Stimulated activated naive CD4-positive, alpha-beta T cell treated with Interleukin-2 at 50 U/mL for 16 hours (primary cell): ENCODE measurements around the gene SCGB3A1.

Source experiments
- DNase-seq: peaks from one replicate; lab custom pipeline; 2025; lab: John Stamatoyannopoulos, UW

The SCGB3A1 gene

GRCh38 chr5:180625125-180625790, 34.0 kb upstream of the SCGB3A1 start:
- DNase-seq: no peak

DNA sequence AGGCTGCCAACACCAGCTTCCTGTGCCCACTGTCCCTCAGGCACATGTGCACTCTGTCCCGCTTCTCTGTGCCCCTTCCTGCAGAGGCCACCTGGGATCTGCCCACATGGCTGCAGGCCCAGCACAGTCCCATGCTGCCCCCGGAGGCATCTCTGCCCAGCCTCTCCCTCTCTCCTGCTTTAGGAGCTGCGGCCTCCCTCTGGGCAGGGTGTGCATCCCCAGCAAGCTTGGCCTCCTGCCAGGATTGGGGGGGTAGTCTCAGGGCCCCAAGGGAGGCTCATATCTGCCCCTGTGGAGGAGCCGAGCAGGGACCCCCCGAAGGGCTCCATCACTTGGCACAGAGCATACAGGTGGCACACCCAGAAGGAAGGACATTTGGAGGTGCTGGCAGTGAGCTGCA, 33.3 kb upstream of the SCGB3A1 start:
- DNase-seq: no peak

- no peak for DNase-seq
These were observed 32.5 kb upstream of the SCGB3A1 start for GRCh38 chr5:180623844-180624243.

DNA sequence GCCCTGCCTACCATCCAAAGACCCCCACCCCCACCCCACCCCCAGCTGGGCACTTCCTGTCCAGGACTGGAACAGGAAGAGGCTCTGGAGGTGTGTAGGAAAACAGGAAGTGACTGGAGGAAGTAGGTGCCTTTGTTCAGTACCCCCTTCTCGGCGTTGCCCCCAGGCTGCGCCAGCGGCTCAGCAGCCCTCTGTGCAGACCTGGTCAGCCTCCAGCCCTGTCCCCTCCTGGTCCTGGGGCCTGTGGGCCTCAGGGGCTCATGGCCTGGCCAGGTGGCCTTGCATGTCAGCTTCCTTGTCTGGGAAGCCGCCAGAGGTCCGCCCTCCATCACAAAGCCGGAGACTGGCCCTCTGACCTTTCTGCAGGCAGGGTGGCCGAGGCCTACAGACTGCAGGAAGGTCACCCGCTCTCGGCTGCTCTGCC, 32.1 kb upstream of the SCGB3A1 start:
- no peak for DNase-seq

- DNase-seq: no peak
These were observed 31.6 kb upstream of the SCGB3A1 start for GRCh38 chr5:180622910-180623309.

DNA sequence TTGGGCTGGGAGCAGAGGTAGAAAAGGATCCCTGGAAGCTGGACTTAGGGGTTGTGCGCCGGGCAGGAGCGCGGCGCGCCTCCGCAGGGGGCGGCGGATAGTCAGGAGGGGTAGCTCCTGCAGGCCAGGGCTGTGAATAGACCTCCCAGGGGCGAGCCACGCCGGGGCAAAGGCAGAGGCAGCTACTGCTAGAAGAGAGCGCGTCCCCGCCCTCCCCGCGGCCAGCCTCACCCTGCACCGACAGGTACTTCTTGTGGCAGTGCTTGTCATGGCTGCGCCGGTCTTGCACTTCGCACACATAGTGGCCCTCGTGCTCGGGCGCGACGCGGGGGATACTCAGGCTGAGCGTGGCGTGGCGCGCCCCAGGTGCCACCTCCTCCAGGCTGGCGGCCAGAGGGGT, 30.0 kb upstream of the SCGB3A1 start:
- no peak for DNase-seq

DNA sequence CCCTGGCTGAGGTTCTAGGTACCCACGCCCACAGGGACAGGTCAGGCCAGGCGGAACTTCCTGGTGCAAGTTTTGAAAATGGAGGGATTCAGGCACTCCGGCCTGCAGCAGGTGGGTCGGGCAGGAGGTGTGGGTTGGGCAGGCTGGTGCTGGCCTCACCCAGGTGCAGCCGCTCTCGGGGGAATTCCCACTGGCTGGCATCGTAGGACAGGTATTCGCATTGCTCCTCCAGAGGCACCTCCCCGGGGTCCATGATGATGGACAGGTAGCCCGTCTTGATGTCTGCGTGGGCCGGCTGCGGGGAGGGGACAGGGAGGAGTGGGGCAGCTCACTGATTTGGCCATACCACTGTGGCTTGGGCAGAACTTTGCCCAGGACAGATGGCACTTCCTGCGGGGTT, 28.7 kb upstream of the SCGB3A1 start:
- no peak for DNase-seq

- no peak for DNase-seq
These were observed 28.2 kb upstream of the SCGB3A1 start for GRCh38 chr5:180619563-180619915.

DNA sequence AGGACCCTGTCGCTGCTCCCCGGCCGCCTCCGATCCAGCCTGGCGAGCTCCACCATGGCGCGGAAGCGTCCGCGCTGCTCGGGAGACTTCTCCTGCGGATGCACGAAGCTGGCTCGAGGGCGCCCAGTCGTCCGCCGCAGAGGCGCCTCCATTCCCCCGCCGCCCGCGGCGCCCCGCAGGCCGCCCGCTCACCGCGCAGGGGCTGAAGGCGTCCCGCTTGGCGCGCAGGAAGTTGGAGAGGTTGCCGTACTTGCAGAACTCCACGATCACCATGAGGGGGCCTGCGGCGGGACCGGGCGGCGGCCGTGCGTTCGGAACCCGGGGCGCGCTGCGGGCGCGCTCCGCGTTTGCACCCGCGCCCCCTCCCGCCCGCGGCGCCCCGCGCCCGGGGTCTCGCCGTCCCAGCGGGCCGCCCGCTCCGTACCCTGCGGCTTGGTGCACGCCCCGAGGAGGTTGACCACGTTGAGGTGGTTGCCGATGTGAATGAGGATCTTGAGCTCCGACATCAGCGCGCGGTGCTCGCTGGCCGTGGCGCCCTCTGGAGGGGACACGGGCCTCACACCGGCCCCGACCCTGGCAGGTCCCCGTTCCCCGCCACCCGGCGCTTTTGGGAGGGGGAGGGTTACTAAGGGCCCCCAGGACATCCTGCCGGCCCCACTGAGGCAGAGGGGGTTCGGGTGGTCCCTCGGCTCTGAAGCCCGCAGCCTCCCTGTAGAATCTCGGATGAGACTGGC, 27.7 kb upstream of the SCGB3A1 start:
- DNase-seq: peak; percentile 16

GRCh38 chr5:180618487-180618828, 27.2 kb upstream of the SCGB3A1 start:
- no peak for DNase-seq

GRCh38 chr5:180613814-180614188, 22.5 kb upstream of the SCGB3A1 start:
- DNase-seq: no peak

GRCh38 chr5:180613188-180613813, 22.0 kb upstream of the SCGB3A1 start:
- DNase-seq: no peak

DNA sequence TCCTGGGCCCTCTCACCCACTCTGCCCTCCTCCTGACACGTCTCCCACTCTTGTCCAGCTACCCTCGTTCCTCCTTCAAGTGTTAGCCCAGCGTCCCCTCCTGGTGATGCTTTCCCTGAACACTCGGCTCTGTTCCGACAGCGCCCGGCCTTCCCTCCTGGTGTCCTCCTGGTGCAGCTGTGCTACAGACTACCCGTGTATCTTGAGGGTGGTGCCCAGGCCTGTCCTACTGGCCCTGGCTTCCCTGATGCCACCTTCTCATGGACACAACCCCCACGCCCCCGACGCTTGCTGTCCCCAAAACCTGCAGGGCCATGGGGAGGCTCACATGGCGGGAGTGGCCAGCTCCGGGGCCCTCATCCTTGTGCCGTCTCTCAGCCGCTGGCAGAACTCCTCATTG, 21.4 kb upstream of the SCGB3A1 start:
- no peak for DNase-seq

DNA sequence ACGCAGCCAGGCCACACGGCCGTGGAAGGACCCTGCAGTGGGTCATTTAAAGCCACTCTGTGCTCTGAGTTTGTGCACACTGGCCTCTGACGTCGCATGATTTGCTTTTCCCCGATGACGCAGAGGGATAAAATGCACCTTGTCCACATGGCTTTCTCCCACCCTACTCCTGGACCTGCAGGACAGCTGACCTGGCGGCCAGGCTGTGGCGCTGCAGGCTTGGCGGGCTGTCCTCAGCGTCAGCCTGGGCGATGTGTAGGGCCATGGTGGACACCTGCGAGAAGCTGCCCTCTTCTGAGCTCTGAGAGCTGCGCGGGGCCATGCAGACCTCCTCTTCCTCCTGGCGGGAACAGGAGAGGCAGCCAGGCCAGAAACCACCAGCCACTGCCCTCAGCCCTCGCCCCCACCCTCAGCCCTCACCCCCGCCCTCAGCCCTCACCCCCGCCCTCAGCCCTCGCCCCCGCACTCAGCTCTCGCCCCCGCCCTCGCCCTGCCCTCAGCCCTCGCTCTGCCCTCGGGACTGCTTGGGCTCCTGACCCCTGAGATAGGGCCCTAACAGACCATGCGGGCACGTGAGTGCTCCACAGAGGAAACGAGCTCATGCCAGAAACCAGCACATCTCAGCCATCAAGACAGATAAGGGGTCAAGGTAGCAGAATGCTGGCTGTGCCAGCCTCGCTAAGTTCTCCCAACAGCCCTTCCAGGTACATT, 20.0 kb upstream of the SCGB3A1 start:
- no peak for DNase-seq

DNA sequence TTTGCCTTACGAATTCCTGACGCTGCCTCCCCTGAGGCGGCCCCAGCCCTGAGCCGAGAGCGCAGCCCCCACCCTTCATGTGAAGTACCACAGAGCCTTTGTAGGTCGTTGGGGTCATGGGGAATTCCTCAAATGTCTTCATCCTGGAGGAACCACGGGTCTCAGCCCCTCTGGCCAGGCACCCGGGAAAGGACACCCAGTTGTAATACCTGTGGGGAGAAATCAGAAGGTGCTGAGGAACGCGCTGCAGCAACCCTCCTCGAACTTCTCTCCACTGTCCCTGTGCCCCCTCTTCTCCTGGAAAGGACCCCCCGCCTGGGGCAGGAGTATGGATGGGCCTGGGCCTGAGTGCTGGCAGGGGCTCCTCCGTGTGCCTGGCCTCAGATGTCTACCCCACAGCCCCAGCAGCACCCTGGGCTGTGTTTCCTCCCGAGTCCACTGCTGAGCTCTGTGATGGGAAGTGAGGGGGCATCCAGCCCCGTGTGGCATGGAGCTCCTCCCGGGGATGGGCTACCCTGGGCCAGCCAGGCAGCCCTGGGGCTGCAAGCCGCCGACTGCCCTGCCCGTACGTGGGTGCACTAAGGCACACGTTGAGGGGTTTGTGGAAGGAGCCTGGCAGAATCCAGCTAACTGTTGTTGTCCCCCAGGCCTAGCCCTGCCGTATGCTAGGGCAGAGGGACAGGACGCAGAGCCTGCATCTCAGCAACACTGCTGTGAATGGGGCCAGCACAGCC, 18.7 kb upstream of the SCGB3A1 start:
- no peak for DNase-seq

- no peak for DNase-seq
These were observed 18.1 kb upstream of the SCGB3A1 start for GRCh38 chr5:180609386-180609785.

GRCh38 chr5:180608572-180609310, 17.4 kb upstream of the SCGB3A1 start:
- no peak for DNase-seq

- no peak for DNase-seq
These were observed 16.7 kb upstream of the SCGB3A1 start for GRCh38 chr5:180607861-180608571.

DNA sequence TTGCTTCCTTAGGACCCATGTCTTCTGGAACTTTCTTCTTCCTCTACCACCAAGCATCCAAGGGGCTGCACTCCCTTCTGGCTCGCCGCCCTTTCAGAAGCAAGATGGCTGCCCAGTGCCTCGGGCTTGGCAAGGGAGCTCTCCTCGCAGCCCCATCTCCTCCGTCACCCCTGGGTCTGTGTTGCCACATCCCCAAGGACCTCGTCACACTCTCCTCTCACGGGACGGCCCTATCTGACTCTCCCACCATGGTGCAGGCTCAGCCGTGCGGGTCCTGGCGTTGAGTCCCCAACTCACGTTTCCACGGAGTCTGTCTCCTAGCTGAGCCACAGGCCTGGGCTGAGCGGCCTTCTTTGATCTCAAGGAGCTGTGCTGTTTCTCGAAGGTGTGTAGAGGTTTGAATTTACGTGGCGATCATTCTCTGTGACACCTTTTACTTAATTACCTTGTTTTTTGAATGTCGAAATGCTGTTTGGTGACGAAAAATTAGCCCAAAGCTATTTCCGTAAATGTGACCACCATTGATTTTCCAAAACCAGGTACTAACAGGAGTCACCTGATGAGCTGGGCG, 15.0 kb upstream of the SCGB3A1 start:
- no peak for DNase-seq

DNA sequence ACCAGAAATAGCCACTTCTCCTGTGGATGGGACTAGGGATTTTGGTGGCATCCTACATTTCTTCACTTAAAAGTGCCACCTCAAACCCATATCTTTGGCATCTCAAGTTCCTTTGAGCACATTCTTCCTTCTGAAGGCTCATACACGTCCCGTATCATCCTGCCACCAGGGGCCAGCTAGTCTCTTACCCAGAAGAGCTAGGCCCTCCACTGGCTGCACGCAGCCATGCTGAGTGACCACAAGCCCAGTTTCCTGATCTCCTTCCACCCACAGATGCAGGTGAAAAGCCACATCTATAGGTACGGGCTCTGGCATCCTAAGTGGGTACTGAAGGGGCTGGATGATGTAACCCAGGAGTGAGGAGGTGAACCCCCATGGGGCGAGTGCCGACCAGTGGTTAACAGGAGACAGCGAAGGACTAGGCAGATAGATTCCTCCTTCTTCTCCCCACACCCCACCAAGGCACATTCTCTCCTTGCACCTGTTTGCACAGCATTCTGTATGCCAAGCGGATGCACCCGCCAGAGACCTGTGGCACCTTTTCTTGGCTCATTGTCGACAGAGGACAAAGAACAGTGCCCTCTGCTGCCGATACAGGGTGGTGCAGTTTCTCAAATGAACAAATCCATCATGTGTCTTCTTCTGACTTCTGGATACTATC, 14.4 kb upstream of the SCGB3A1 start:
- DNase-seq: peak; percentile 36
